HG02642 (cell line): Measurements from ENCODE around the gene PTPRK.

Source experiments
- ATAC-seq: cut with Tn5 transposase; IDR thresholded peaks from one replicate; pipeline ENCODE4 v1.9.1; 2021; ENCODE audit warnings: mild to moderate bottlenecking; ENCODE audit not compliant: unreplicated experiment, poor library complexity

The PTPRK gene

DNA sequence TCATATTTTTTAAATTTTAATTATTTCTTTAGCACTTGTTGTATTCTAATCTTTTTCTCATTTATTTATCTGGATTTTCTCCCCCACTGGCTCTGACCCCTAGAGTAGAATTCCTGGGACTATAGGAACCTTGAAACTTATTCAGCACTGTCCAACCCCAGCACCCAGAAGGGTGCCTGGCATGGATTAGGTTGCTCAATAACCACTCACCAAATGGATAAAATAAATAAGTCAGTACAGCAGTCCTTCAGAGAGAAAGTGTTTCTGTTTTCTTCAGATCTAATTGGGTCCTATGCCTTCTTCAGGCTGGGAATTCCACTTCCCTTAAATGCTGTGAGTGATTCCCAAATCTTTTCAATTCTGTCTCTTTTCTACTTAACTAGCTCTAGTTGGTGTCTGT lies 206.2 kb downstream of the PTPRK start:
- ATAC-seq: no peak

DNA sequence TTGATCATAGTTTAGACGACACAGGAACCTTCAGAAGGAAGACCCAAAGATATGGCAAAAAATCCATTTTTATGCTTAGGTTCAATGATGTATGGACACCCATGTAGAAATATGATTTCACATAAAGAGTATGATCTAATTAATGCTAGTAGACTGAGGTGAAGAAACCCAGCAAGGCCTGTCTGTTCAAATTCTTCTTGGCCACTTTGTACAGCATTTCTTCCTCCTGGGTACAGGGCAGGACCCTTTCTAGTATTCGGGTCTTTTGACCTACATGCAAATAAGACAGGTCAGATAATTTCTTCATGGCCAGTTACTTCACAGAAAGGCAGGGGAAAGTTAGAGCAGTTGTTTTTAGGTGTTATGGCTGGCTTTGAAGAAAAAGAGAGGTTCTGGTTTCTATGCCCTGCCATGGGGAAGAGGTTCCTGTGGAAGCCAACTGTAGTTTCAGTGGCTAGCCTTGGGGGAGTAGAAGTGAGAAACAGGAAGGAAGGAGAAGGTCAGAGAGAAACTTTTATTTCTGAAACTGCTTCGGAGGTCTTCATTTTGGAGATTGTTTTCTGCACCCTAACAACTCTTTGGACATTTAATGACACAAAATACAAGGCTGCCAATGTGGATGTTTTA lies 208.3 kb downstream of the PTPRK start:
- no peak for ATAC-seq

DNA sequence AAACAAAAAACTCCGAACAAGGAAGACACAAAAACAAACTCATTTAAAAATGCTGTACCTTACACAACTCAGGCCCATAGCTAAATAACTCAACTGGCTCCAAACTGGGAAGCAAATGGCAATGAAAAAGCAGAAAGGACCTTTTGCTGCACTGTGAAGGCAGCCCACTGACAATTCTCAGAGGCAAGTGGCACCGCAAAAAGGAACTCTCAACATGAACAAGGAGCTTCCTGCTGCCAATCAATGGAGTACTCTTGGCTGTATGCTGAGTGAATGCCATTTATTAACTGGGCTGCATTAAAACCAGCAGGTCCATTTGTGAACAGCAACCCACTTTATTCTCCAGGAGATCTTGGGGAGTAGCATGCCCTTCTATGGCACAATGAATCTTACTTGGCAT lies 209.9 kb downstream of the PTPRK start:
- no peak for ATAC-seq

DNA sequence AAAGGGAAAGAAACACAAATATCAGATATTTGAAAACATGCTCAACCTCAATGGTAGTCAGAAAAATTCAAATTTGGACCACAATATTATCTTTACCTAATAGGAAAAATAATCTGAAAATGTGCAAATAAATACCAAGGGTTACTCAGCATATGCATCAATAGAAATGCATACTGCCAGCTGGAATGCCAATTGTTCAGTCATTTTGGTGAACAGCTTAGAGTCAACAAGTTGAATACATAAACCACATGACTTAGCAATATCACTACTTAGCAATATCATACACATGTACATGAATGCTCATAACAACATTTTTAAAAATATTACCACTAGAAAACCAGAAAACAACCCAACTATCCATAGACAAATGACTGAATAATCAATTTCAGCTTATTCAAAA lies 212.7 kb downstream of the PTPRK start:
- ATAC-seq: no peak

DNA sequence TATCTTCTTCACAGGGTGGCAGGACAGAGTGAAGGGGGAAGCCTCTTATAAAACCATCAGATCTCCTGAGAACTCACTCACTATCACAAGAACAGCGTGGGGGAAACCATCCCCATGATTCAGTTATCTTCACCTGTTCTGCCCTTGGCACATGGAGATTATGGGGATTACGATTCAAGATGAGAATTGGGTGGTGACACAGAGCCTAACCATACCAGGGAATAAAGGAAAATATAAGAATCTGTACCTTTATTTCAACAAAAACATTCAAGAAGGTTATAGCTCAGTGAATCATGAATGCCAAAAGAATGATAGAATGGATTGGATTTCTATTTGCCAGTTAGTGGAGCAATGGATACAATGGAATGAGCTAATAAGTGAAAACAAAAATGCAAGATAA lies 214.4 kb downstream of the PTPRK start:
- ATAC-seq: no peak

DNA sequence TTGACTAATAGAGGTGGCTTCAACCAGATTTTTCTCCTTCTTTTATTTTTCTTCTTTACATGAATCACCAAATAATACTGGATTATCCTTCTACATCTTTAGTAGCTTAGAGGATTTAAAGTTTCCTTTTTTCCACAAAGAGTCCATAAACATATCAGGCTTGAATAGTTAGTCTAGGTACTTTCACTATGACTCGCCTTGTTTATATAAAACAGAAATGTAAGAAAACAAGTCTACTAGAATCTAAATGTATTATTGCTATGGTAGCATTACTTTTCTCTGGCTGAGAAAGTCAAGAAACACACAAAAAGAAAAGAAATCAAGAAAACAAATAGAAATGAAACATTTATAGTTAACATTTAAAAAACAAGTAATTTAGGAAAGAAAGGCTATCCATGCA lies 215.2 kb downstream of the PTPRK start:
- ATAC-seq: no peak

DNA sequence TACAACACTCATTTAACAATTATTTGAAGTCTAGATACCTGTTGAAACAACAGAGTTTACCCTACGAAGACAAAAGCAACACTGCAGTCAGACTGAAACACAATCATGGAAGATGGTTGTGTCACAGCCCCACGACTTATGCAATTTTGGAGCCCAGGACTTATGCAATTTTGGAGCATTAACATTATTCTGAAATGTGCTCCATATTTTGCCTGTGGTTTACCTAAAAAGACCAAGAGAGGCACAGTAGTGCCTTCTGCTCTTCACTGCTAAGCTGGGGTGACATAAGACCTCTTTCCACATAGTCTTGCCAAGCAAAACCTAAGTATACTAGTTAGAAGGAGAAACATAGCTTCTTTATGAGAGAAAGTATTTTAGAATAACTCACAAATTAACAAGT lies 216.5 kb downstream of the PTPRK start:
- ATAC-seq: no peak

DNA sequence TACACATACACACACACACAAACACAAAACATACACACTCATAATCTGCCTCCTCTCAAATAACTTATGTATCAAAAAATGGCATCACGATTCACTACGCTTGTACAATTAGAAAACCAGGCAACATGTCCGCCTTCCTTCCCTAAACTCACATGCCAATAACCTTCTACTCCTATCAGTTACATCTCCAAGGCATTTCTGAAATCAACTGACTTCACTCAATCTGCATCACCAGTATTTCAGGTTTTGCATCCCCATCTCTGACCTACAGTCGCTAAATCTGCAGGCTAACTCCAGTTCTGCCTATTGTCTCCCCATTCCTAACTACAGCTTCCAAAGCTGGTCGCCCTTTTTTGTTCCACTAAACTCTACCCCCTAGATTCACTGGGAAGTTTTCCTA lies 217.5 kb downstream of the PTPRK start:
- ATAC-seq: no peak

DNA sequence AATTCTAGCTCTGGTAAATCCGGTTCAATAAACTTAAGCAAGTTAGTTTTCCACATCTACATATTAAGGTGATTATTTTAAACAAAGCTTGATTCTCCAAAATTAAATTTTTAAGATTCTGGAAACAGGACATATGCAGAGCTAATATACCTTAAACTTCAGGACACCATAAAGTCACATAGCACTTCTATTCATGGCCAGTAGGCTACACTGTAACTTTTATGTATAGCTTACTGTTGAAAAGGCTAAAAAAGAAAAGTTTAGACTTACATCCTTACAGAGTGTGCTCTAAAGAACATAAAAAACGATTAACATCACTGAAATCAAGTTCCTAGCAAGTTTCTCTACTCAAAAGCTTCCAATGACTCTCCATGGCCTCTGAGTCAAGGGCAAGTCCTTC lies 224.7 kb downstream of the PTPRK start:
- no peak for ATAC-seq

DNA sequence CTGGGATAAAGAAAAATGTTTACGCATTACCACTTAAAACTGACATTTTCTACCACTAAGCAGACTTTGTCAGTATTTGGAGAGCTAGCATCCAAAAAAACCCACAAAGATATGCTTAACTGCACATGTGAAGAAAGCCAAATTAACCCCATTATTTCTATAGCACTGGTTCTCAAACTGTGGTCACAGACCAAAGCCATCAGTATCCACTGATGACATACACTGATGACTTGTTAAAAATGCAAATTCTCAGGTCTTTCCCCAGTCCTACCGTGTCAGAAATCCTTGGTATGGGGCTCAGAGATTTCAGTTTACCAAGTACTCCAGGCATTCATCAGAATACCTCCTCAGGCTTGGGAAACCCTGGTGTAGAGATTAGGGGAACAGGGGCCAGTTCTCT lies 230.2 kb downstream of the PTPRK start:
- ATAC-seq: no peak

DNA sequence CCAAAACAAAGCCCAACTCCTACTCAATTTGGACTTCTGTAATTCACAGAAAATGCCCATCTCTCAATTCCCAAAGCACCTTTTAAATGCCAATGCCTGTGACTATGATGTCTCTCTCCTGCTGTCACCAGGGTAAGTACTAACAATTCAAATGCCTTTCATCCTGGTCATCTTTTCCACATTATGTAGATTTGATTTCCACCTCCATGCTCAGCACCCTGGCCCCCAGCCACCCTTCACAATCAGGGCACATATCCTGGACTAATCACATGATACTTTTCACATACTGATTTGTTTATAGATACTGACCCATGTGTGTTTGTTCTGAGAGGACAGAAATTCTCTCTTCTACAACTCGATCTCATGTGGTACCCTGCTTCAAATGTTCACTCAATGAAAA lies 236.3 kb downstream of the PTPRK start:
- ATAC-seq: no peak

DNA sequence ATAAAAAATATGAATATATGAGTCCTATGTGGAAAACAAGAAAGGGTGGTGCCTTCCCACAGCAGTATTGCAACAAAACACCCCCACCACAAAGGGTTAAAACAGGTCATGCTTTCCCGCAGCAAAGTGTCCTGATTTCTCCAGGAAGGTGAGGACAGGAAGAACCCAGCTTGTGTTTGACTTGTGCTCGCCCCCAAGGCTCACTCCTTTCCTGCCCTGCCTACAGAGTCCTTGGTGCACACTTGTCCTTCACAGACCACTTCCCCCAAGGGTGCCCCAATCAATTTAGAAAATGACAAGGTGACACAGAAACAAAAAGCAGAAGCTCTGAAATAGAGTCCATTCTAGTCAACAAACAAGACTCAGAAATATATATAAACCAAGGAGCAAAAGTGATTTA lies 237.4 kb downstream of the PTPRK start:
- no peak for ATAC-seq

DNA sequence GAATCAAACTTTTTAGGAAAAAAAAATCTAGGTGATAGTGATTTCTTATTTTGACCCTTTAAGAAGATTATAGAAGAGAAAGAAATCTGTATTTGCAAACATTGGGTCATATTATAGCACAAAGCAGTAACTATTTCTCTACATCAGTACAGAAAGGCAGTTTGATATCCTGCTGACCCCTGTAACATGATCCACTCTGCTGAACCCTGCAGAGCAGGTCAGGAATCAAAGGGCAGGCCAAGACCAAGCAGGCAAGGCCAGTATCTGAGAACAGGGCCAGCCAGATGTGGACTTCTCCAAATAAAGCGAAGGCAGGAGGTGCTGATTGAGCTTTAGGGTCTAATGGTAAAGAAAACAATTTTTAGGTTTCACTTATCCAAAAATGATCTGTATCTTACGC lies 239.4 kb downstream of the PTPRK start:
- no peak for ATAC-seq

DNA sequence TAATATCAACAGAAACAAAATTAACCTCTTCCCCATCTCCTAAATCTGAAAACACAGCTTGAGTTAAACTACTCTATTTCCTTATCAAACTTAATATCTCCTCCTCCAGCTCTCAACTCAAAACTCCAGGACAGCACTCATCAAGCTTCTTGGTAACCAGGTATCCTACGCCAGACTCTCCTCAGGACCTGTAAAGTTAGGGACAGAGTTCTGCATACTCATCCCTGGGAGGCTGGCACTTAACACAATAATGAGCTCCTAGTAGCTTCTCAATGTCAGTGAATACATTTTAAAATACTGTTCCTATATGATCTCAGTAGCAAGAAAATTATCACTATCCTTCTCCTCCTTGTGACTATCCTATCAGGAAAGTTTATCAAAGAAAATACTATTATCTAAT lies 240.3 kb downstream of the PTPRK start:
- ATAC-seq: no peak

DNA sequence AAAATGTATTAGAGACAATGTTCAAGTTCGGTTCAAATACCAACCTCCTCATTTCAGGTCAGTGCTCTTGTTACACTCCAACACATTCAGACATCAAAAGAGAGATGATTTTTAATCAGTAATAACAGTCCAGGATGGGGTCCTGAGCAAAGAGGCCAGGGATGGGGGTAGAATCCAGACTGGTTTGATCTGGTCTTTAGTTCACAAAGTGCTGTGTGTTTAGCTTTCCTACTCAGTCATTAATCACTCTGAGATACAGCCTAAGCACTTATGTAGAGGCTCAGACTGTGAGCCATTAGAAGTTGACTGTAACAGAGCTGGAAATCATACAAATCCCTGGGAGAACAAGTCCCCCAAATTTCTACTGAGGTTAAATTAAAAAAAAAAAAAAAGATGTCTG lies 241.6 kb downstream of the PTPRK start:
- ATAC-seq: no peak

DNA sequence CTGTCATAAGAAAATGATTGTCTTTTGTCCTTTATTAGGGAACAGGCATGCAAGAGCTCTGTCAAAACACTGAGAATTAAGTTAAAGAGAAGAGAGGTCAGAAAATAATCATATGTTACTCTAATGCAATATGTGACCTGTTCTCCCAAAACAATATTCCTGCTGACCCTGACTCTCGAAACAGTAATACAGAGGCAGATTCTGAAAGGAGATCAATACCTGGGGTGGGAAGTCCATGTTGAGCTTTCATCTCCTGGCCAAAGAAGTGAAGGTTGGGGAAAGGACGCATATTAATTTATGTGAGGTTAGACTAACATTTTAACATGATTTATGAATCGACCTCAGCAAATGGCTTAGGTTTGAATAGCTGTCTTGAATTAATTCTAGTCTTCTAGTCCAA lies 243.0 kb downstream of the PTPRK start:
- ATAC-seq: no peak

DNA sequence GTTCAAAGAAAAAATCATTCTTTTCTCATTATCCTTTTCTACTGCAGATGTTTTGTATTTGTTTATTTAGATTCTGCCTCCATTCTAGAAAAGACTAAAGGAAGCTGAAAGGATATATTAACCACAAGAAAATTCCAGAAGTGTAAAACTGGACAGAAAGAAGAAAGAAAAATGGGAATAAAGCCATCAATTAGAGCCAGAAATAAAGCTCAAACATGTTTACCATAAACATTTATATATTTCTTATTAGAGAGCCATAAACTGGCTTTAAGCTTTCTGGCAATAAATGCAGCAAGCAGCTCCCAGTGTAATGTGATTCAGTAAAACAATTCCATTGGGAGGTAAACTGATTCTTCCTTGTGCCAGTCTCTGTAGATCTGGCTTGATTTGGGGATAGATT lies 244.1 kb downstream of the PTPRK start:
- no peak for ATAC-seq

DNA sequence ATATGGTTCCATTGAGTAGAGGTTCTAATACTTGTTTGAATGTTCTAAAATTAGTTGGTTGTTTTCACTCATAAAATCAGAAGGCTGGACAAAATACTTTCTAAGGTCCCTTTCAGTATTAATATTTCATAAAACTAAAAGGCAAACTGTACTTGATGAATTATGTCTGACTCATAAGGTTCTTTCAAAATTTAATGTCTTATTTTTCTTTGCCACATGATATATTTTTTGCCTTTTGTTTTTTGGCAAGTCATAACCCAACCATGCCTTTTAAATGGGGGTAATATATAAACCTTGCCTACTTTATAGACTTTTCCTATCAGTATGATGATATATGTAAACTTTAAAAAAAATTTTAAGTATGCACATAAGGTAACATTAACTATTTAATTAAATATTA lies 244.7 kb downstream of the PTPRK start:
- ATAC-seq: no peak

DNA sequence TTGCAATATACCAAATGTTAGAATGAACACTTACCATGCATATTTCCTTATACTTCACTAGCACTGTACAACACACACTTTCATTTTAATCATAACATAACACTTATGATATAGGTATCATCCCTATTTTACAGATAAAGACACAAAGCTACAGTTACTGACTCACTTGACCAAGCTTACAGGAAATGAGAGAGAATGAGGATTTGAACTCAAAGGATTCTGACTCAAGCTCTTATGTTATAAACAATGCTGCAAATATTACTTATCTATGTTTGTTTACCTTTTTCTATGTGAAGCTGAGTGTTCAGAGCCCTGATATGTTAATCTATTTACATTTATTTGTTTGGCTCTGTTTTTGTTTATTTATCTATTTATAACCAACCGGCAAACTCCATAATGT lies 245.4 kb downstream of the PTPRK start:
- no peak for ATAC-seq

DNA sequence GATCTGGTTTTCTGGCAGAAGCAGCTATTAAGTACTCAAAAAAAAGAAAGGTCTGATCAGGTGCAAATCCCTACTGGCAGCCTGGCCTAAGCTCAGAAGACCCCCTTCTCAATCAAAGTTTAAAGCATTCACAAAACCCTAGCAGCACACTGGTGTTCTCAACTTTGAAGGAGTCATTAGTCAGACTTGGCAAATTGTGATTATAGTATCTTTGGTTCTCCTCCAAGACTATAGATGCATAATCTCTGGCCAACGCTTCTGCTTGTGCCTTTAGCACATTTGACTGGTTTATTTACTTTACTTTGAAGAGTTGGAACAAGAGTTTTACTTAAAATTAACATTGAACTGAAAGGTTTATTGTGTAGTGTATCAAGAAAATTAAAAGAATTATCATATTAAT lies 248.9 kb downstream of the PTPRK start:
- no peak for ATAC-seq

DNA sequence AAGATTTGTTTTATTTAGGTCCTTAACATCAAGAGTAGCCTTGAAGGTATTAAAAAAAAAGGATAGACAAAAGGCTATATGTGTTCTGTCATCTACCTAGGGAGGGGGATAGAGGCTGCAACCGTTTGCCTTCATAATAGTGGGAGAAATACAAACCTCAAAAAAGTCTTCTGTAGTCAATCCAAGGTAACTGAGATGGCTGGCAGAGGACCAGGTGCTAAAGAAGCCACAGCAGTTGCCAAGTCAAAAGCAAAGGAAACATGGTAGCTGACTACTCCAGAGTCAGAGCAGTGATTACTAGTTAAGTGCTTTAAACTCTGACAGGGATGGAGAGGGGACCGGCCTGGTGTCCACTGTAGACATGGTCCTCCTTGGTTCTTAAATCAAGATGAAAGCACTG lies 249.4 kb downstream of the PTPRK start:
- ATAC-seq: no peak

DNA sequence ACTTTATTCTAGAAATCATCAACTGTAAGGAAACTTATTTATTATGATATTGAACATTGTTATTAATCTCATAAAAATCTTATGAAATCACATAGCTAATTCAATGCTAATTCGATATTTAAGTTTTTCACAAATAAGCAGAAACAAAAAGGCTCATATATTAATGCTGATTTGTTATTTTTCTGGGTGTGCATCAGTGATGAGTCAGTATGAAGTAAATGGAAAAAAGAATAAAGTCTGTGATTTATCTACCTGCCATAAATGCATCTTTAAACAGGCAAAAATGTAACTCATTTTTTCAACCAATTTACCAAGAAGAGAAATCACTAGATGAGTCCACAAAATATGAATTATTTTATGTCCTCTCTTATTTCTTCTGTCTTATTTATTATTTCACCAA lies 253.5 kb downstream of the PTPRK start:
- no peak for ATAC-seq

DNA sequence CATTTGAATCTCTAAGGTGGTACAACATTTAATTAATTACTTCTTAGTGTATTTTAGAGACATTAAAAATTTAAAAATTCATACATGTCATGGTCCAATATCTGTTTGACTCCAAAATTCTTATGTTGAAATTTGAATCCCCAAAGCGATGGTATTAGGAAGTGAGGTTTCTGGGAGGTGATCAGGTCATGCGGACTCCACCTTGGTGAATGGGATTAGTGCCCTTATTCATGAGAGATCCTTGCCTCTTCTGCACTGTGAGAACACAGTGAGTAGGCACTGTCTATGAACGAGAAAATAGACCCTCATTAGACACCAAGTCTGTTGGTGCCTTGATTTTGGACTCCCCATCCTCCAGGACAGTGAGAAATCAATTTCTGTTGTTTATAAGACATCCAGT lies 254.7 kb downstream of the PTPRK start:
- no peak for ATAC-seq
